Psoas muscle (tissue), 8 donors: Measurements from ENCODE around the gene SGMS1. TPM values are rescaled to one million over a fixed set of nuclear protein-coding genes. Genes with fewer than 3 reads are reported as not detected.

Experiments used
- ATAC-seq, 4 donors: fragments of 200-7000 bp; cut with Tn5 transposase; one replicate each; pipeline ENCODE4 v1.9.1; 2020; ENCODE audit warnings: moderate library complexity in 3 of 4, mild to moderate bottlenecking in 2 of 4
- DNase-seq, 2 donors: peaks; one replicate each; pipeline ENCODE4 v3.0.0-alpha.2; 2020
- H3K27ac ChIP-seq: fragments of 200-600 bp; one replicate; pipeline ENCODE4 v1.8.0; 2022
- H3K27me3 ChIP-seq, 3 donors: fragments of 200-600 bp in 1 of 3; one replicate each; pipeline versions ENCODE4 v1.6.1 to v1.8.0; 2013 to 2022; ENCODE audit warnings: low read length in 2 of 3, mild to moderate bottlenecking in 2 of 3, moderate library complexity in 1 of 3; ENCODE audit not compliant: insufficient read depth in 3 of 3
- H3K36me3 ChIP-seq, 2 donors: fragments of 200-600 bp in 1 of 2; one replicate each; pipeline versions ENCODE4 v1.6.1 to v1.8.0; 2013 to 2022; ENCODE audit warnings: low read depth in 1 of 2, mild to moderate bottlenecking in 1 of 2, moderate library complexity in 1 of 2; ENCODE audit not compliant: insufficient read depth in 1 of 2
- H3K4me1 ChIP-seq: fragments of 200-600 bp; one replicate; pipeline ENCODE4 v1.8.0; 2022
- H3K4me3 ChIP-seq: fragments of 200-600 bp; one replicate; pipeline ENCODE4 v1.8.0; 2022; ENCODE audit warnings: mild to moderate bottlenecking
- H3K9me3 ChIP-seq: fragments of 200-600 bp; one replicate; pipeline ENCODE4 v1.8.0; 2022
- WGBS, 3 donors: extraction: QIAGEN DNeasy Blood & Tissue Kit; methylation state at CpG; one replicate each; pipeline versions ENCODE4 v1.1.6 to v1.1.7; 2013; 5-methylcytosine and 5-hydroxymethylcytosine counted together
- intact Hi-C, 2 donors: fragments of 100-400 bp; cut with DNase I; formaldehyde crosslinking; loops; one replicate each; pipeline versions ENCODE4 v1.11.0 to v1.14.2; 2022
- polyA plus RNA-seq, 3 donors: library from polyadenylated mRNA; stranded (reverse); fragments of 200-250 nt; gene quantifications; one replicate each; pipeline ENCODE4 v1.2.3, GENCODE V29; 2013
- total RNA-seq, 4 donors: library from RNA; stranded (reverse); fragmentation: NEBNext Ultra II Directional in 2 of 4; extraction: Animal tissue kit (Norgen Biotek cat#: 25700) in 2 of 4; gene quantifications; one replicate each; pipeline versions ENCODE4 v1.2.1 to v1.2.4, GENCODE V29; 2021 to 2023
- TF ChIP-seq, protein P1 (sequence below): fragments of 200-600 bp; IDR thresholded peaks from one replicate; pipeline ENCODE4 v1.8.0; 2022; ENCODE audit warnings: antibody characterized with exemption
- donor health status: healthy with polysubstance abuse.
- donor health status: DM: no; HTN: no; CAD: no; lungs with moderate emphysema.
- donor health status: Bipolar disorder and iron deficiency.
- donor health status: healthy.
- donor health status: DM: yes; HTN: yes; CAD: no.
- donor health status: DM: no; HTN: no; CAD: no.
- donor health status: DM: no; HTN: no; CAD: no.
- donor health status: DM: yes; HTN: yes; CAD: no.

SGMS1 gene
- total and polyA plus RNA-seq, 7 donors, result 6.2 to 16.7 (median 11.3) TPM

DNA sequence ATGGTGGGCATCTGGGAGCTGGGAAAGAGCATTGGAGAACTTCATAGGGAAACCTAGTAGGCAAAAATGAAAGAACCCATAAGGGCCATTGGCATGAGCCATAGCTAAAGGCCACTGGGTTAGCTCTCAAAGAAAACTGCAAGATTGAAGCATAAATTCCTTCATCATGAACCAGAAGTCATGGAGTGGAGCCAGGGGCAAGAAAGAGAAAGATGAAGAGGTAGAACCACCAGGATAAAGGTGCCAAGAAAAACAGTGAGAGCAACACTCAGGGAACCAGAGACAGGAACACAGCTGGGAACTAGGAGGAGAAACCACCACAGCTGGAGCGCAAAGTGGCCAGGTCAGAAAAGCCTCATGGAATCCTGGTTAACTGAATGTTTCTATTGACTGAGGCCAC lies 11.5 kb upstream of the SGMS1 start:
- DNase-seq (no peak), ATAC-seq (no peak)
- no peaks in the 10 kb centered on the region for H3K27me3 ChIP-seq
- H3K4me1 ChIP-seq, result no peaks in the 10 kb centered on the region
- H3K27ac ChIP-seq, result no peak overlapping the region
- intact Hi-C loops, result no loop called here
- H3K4me3 ChIP-seq, result no peak overlapping the region
- WGBS, 3 donors, result 96 to 100% (median 100%) methylated on average over 1 of the region's 1 CpG
- no peaks in the 10 kb centered on the region for H3K9me3 ChIP-seq
- TF ChIP-seq, protein P1, sequence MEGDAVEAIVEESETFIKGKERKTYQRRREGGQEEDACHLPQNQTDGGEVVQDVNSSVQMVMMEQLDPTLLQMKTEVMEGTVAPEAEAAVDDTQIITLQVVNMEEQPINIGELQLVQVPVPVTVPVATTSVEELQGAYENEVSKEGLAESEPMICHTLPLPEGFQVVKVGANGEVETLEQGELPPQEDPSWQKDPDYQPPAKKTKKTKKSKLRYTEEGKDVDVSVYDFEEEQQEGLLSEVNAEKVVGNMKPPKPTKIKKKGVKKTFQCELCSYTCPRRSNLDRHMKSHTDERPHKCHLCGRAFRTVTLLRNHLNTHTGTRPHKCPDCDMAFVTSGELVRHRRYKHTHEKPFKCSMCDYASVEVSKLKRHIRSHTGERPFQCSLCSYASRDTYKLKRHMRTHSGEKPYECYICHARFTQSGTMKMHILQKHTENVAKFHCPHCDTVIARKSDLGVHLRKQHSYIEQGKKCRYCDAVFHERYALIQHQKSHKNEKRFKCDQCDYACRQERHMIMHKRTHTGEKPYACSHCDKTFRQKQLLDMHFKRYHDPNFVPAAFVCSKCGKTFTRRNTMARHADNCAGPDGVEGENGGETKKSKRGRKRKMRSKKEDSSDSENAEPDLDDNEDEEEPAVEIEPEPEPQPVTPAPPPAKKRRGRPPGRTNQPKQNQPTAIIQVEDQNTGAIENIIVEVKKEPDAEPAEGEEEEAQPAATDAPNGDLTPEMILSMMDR, result no peak
- H3K36me3 ChIP-seq, result peaks cover 0 to 6% of the 10 kb centered on the region in 2 donors

DNA sequence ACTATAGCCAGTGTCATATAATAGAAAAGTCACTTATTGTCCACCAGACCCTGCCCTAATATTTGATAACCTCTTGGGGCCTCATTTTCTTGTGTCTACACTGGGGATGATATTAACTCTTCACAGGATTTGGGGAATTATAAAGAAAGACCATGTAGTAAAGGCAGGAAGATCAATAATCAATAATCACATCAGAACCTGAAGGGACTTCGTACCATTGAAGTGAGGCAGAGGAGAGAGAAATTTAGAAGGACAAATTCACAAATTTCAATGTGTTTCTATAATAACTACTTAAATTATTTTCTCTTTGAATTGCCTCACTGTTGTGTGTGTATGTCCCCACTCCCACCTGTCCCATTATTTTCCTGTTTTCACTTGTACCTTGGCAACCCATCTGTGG lies 10.7 kb upstream of the SGMS1 start:
- TF ChIP-seq, protein P1, result no peak
- no peak for ATAC-seq
- intact Hi-C loops, result no loop called here
- 90 to 97% (median 95%) methylated on average over 1 of the region's 1 CpG for WGBS, 3 donors
- H3K36me3 ChIP-seq, result peaks cover 0 to 14% of the 10 kb centered on the region in 2 donors
- no peak for DNase-seq
- H3K9me3 ChIP-seq, result no peaks in the 10 kb centered on the region
- H3K27ac ChIP-seq, result no peak overlapping the region
- H3K27me3 ChIP-seq, result no peaks in the 10 kb centered on the region
- H3K4me1 ChIP-seq, result no peaks in the 10 kb centered on the region
- no peak overlapping the region for H3K4me3 ChIP-seq

DNA sequence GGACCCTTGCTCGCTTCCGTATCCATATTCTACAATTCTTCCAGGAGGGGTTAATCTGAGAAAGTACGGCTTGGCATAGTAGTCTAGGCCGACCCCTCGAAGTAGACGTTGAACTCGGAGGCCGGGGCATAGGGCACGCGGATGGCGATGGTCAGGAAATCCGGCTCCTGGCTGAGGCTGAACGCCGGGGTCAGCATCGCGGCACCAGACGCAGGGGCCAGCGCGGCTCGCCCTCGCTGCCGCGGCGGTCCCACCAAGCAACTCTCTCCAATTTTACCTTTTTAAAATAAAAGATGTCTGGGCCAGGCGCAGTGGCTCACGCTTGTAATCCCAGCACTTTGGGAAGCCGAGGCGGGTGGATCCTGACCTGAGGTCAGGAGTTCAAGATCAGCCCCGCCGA lies 7.3 kb upstream of the SGMS1 start:
- peaks cover 2% of the 10 kb centered on the region for H3K4me1 ChIP-seq
- TF ChIP-seq, protein P1, result no peak
- DNase-seq (no peak), ATAC-seq (no peak)
- intact Hi-C loops, result no loop called here
- no peak overlapping the region for H3K4me3 ChIP-seq
- no peaks in the 10 kb centered on the region for H3K27me3 ChIP-seq
- H3K36me3 ChIP-seq, result peaks cover 0 to 23% of the 10 kb centered on the region in 2 donors
- H3K9me3 ChIP-seq, result no peaks in the 10 kb centered on the region
- 96 to 98% (median 98%) methylated on average over 30 of the region's 30 CpGs for WGBS, 3 donors
- H3K27ac ChIP-seq, result no peak overlapping the region

GRCh38 chr10:50629495-50630122 lies 5.9 kb upstream of the SGMS1 start:
- H3K27ac ChIP-seq, result no peak overlapping the region
- H3K36me3 ChIP-seq, result peaks cover 0 to 23% of the 10 kb centered on the region in 2 donors
- no peak for ATAC-seq
- TF ChIP-seq, protein P1, result no peak
- H3K4me1 ChIP-seq, result peaks cover 9% of the 10 kb centered on the region
- H3K9me3 ChIP-seq, result no peaks in the 10 kb centered on the region
- no peak for DNase-seq
- no peak overlapping the region for H3K4me3 ChIP-seq
- H3K27me3 ChIP-seq, result no peaks in the 10 kb centered on the region
- intact Hi-C loops, result loop anchor here (10.0 kb wide), 3 partner anchors 215 to 335 kb away; no protein-coding TSS in a partner anchor
- 63 to 70% (median 65%) methylated on average over 3 of the region's 3 CpGs for WGBS, 3 donors

GRCh38 chr10:50627896-50628295 lies 4.1 kb upstream of the SGMS1 start:
- DNase-seq (no peak), ATAC-seq (no peak)
- H3K27me3 ChIP-seq, result no peaks in the 10 kb centered on the region
- H3K4me3 ChIP-seq, result no peak overlapping the region
- TF ChIP-seq, protein P1, result no peak
- H3K27ac ChIP-seq, result no peak overlapping the region
- H3K9me3 ChIP-seq, result no peaks in the 10 kb centered on the region
- H3K36me3 ChIP-seq, result peaks cover 0 to 23% of the 10 kb centered on the region in 2 donors
- WGBS, 3 donors, result 91 to 96% (median 93%) methylated on average over 4 of the region's 4 CpGs
- H3K4me1 ChIP-seq, result peaks cover 9% of the 10 kb centered on the region
- intact Hi-C loops, result loop anchor here (10.0 kb wide), 3 partner anchors 213 to 333 kb away; no protein-coding TSS in a partner anchor
